ENCODE results near the gene CPN2.

Gene CPN2

GRCh38 chr3:194379651-194380050, 28.5 kb upstream of the CPN2 start:
- peak; percentile 51 for DNase-seq

DNA sequence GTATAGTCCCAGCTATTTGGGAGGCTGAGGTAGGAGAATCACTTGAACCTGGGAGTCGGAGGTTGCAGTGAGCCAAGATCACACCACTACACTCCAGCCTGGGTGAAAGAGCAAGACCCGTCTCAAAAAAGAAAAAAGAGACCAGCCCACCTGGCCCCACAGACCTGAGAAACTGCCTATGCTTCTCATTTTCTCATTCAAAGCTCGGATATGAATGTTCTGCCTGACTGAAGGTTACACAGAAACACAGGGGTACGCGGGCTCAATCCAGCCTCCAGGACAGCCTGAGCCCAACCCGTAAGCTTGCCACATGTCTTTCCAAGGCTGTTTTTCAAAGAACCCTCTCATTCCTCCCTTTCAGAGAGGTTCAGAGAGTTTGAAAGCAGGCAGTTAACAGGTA, 28.1 kb upstream of the CPN2 start:
- DNase-seq: no peak

GRCh38 chr3:194377708-194378107, 26.6 kb upstream of the CPN2 start:
- no peak for DNase-seq

GRCh38 chr3:194376241-194376560, 25.1 kb upstream of the CPN2 start:
- no peak for DNase-seq

GRCh38 chr3:194375473-194376240, 24.5 kb upstream of the CPN2 start:
- peak; percentile 7 for DNase-seq

DNA sequence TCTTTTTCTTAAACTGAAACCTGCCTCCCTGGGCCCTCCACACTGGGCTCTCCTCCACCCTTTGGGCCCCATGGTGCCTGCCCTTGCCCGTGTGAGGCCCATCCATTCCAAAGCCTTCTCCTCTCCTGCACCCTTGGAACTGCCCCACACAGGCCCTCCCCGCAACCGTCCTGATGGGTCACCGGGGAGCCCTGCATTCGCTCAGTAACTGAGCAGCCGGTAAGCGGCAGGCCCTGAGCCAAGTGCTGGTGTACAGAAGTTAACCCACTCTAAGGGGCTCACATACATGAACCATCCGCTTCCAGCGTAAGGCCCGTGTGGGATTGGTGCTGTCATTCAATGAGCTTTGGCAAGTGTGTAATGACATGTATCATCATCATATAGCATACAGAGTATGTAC, 23.8 kb upstream of the CPN2 start:
- DNase-seq: no peak

GRCh38 chr3:194373899-194374298, 22.8 kb upstream of the CPN2 start:
- DNase-seq: no peak

- no peak for DNase-seq
These were observed 21.9 kb upstream of the CPN2 start for GRCh38 chr3:194373028-194373427.

GRCh38 chr3:194370753-194371152, 19.6 kb upstream of the CPN2 start:
- DNase-seq: no peak

GRCh38 chr3:194369522-194370279, 18.6 kb upstream of the CPN2 start, which contains the start of gene LRRC15:
TSS of gene LRRC15 (minus strand) at chr3:194369743. CDS start at chr3:194361043, 8,700 bp downstream.
- no peak for DNase-seq

- no peak for DNase-seq
These were observed 17.8 kb upstream of the CPN2 start for GRCh38 chr3:194368918-194369317.

GRCh38 chr3:194367992-194368841, 17.1 kb upstream of the CPN2 start:
- DNase-seq: no peak

GRCh38 chr3:194365978-194366490, 14.9 kb upstream of the CPN2 start:
- DNase-seq: no peak

DNA sequence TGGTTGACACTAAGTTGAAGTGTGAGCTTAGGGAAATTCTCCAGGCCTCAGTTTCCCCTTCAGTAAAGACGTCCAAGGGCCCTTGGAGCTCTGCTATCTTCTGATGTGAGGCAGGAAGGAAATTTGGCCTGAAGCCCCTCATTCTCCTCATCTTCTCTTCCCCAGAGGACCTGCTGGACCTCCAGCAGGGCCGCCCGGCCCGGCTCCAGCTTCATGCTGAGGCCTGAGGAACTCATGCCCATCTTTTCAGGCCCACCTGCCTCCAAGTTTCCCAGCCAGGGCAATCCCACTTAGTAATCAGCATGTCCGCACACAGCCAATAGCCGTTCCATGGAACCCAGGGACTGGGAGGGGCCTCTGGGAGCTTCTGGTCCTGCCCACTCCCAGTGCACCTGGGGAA, 14.4 kb upstream of the CPN2 start:
- no peak for DNase-seq

DNA sequence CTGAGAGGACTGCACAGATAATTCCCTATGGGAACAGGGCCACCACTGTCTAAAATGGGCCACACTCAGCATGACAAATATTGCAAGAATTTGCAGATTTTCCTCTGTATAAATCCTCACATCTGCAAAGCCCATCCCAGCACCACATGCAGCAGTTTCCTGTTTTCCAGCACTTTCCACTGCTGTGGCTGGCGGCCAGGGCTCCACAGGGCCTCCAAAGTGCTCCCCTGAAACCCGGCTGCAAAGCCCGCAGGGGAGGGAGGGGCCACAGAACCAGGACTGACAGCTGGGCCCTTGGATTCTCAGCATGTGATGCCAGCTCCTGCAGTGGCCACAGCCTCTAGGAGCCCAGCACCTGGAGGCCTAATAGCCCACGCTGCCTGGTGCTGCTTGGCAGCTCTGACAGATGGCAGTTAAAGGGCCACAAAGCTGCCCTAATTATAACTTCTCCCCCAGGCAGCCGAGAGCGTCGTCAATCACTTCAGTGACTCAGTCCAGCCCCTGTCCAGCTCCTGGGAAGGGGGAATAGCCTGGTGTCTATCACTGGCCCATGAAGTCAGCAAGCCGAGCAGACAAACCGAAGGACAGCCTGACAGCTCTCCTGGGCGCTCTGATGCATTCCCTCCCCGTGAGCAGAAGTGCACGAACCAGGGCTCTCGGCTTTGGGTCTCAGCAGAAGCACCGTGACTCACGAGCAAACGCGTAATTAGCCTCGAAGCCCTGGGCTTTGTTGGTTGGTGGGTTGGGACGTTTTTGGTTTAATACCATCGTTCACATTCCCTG, 13.7 kb upstream of the CPN2 start:
- peak; percentile 89 for DNase-seq

DNA sequence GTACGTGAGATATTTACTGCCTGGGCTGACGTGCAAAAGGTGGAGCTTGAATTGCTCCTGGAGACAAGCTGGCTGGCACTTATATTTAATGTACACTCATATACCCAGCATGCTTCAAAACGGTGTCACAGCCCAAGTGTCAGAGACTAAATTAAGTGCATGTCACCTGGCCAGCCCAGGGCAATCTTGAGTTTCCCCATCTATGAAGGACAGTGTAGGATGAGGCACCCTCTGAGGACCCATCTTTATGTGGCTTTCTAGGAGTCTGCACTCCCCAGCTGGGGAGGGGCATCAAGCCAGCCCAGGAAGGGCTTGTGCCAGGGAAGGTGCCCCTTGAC, 13.2 kb upstream of the CPN2 start:
- DNase-seq: no peak

- no peak for DNase-seq
These were observed 9.4 kb upstream of the CPN2 start for GRCh38 chr3:194360568-194360967.

DNA sequence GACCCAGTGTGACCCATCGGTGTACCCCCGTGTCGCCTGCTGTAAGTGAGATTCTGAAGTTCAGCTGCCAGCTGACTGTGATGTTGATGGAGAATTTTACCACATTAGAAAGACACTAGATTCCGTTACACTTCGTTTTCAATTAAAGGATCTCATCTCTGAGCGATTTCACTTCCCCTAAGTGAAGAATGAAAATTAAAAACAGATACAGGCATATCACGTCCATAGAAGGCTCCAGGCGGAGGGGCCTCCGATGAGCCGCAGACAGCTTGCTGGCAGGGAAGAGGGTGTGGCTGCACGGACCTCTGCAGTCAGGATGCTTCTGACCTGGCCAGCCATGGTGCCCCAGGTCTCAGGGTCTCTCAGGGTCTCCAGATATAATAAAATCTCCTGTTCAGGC, 6.6 kb upstream of the CPN2 start:
- no peak for DNase-seq

DNA sequence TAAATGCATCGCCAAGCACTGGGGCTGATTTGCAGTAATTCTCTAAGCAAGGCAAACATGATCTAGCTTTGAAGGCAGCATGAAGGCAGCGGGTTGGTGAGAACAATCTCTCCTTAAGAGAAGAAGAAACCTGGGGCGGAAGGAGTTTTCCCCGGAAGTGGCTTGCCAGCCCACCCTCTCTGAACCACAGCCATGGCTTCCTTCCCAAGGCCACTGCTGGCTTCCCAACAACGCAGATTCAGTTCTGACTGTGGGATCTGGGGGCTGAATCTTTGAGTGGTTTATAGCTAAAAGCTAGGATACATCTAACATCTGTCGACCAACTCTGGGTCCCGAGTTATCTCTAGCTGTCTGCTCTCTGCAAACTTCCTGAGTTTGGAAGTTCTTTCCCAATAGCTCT, 4.3 kb upstream of the CPN2 start:
- no peak for DNase-seq

DNA sequence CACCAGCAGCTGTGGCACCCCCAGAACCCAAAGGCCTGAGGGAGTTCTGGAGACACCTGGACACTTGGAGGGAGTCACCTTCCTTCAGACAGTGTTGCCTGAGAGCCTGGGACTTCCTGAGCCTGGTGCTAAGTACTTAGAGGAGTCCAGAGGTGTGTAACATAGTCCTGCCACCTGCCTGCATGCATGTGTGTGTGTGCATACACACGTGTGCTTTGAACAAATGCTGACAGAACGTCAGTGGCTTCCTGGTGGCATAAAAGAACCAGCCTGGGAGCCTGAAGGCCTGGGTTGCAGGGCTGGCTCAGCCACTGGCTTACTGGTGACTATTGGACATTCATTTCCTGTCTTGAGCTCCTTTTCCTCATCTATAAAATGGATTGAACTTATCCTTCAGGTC, 3.2 kb upstream of the CPN2 start:
- DNase-seq: no peak

DNA sequence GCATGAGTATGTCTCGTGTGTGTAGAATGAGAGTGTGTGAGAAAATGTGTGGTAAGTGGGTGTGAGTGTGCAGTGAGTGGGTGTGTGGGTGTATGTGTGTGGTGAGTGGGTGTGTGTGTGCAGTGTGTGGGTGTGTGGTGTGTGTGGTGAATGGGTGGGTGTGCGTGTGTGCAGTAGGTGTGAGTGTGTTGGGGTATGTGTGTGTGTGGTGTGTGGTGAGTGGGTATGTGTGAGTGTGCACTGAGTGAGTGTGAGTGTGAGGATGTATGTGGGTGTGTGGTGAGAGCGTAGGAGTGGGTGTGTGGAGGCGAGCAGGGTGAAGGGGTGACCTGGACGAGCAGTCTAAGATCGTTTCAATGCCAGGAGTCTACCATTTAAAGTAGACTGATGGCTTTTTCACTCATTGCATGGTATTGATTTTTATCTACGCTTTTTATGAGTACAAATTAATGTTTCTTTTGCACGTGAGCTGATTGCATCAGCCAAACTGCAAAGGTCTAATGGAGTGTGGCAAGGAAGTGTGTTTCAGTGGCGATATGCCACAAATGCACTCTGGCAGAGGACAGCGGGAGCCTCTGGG, 1.6 kb upstream of the CPN2 start:
- DNase-seq: no peak

GRCh38 chr3:194351952-194352536, 916 bp upstream of the CPN2 start:
- DNase-seq: no peak
